K562 (cell line): ENCODE results near the gene F13A1. TPM values are rescaled to one million over a fixed set of nuclear protein-coding genes. Genes with fewer than 3 reads are reported as not detected.

ENCODE experiments used
- ATAC-seq: fragments of 200-7000 bp; cut with Tn5 transposase; 3 replicates; pipeline ENCODE4 v1.9.1; 2020; ENCODE audit warnings: moderate library complexity
- BruUV-seq: library from RNA; stranded (reverse); fragments of 400-500 nt; replicated peaks from 2 replicates; lab custom pipeline; 2021; lab: Mats Ljungman, UMichigan
- CTCF ChIA-PET: fragments of 300-600 bp; formaldehyde crosslinking; extraction: SDS; loops from one replicate; lab custom pipeline; 2021; ENCODE audit warnings: low intra/inter-chr PET ratio; lab: Yijun Ruan, JAX
- POLR2A ChIA-PET: fragments of 300-600, 350-650 bp; sonication (Branson Sonifier 250); formaldehyde crosslinking; extraction: SDS; loops from one replicate; lab custom pipeline; 2021; ENCODE audit warnings: antibody characterized with exemption, inconsistent platforms; lab: Yijun Ruan, JAX
- DNase-seq, 4 experiments: peaks; one replicate each; pipeline versions ENCODE4 v3.0.0 to v3.0.0-alpha.2; 2011 to 2018; ENCODE audit warnings: low spot score in 3 of 4, mixed read lengths in 3 of 4; ENCODE audit errors: extremely low read depth in 1 of 4
- FAIRE-seq: peaks from 2 replicates; lab custom pipeline; 2011; peaks lifted over from hg19 to GRCh38; lab: Jason Lieb, UNC
- H2AFZ ChIP-seq: 2 replicates; pipeline ENCODE4 v1.6.0; 2011; ENCODE audit warnings: low read depth, low read length, control low read depth, inconsistent platforms
- H3K27ac ChIP-seq: fragments of 200-600 bp; 3 replicates; pipeline ENCODE4 v1.8.0; 2011; ENCODE audit warnings: low read depth, mild to moderate bottlenecking, control low read depth, inconsistent platforms, low read length, moderate library complexity, mixed read lengths; ENCODE audit errors: extremely low read depth
- H3K27me3 ChIP-seq, 2 experiments: fragments of 300-600 bp in 1 of 2; 2 replicates in 1 of 2; 3 replicates in 1 of 2; pipeline versions ENCODE4 v1.6.0 to v1.8.0; 2011; ENCODE audit warnings: inconsistent platforms in 2 of 2, low read length in 2 of 2, mild to moderate bottlenecking in 1 of 2, mixed read lengths in 1 of 2, moderate library complexity in 1 of 2; ENCODE audit not compliant: control insufficient read depth in 2 of 2, insufficient read depth in 2 of 2
- H3K36me3 ChIP-seq: fragments of 300-600 bp; 3 replicates; pipeline ENCODE4 v1.8.0; 2011; ENCODE audit warnings: mild to moderate bottlenecking, low read length, inconsistent platforms; ENCODE audit not compliant: control insufficient read depth, insufficient read depth
- H3K4me1 ChIP-seq, 2 experiments: fragments of 200-600 bp in 1 of 2; replicated peaks in 1 of 2; 2 replicates in 1 of 2; 3 replicates in 1 of 2; pipeline versions ENCODE4 v1.5.1 to v1.8.0; 2011; ENCODE audit warnings: inconsistent platforms in 2 of 2, low read length in 2 of 2, mild to moderate bottlenecking in 1 of 2, mixed read lengths in 1 of 2, moderate library complexity in 1 of 2; ENCODE audit not compliant: control insufficient read depth in 2 of 2, insufficient read depth in 2 of 2
- H3K4me2 ChIP-seq: 2 replicates; pipeline ENCODE4 v1.6.1; 2011; ENCODE audit warnings: low read length, control low read depth, inconsistent platforms, mixed read lengths; ENCODE audit not compliant: insufficient read depth
- H3K4me3 ChIP-seq: fragments of 200-600 bp; sonication (generic), shearing (Covaris generic); 2 replicates; pipeline ENCODE4 v1.5.1; 2016; ENCODE audit warnings: control low read depth, inconsistent platforms
- H3K79me2 ChIP-seq: fragments of 200-600 bp; 3 replicates; pipeline ENCODE4 v1.8.0; 2011; ENCODE audit warnings: low read length, inconsistent platforms; ENCODE audit not compliant: control insufficient read depth, insufficient read depth
- H3K9ac ChIP-seq, 2 experiments: 2 replicates each; pipeline versions ENCODE4 v1.6.0 to v1.6.1; 2011; ENCODE audit warnings: low read depth in 2 of 2, low read length in 2 of 2, control low read depth in 1 of 2, inconsistent platforms in 1 of 2, mild to moderate bottlenecking in 1 of 2, mixed read lengths in 1 of 2; ENCODE audit not compliant: insufficient read depth in 1 of 2
- H3K9me1 ChIP-seq: one replicate; pipeline ENCODE4 v1.6.0; 2011; ENCODE audit warnings: inconsistent platforms, mild to moderate bottlenecking, low read length, moderate library complexity; ENCODE audit not compliant: control insufficient read depth, insufficient read depth
- H3K9me3 ChIP-seq: replicated peaks from 2 replicates; pipeline ENCODE4 v1.5.1; 2011; ENCODE audit warnings: low read depth, low read length, inconsistent platforms; ENCODE audit not compliant: control insufficient read depth, insufficient read depth
- H4K20me1 ChIP-seq: replicated peaks from 2 replicates; pipeline ENCODE4 v1.6.1; 2011; ENCODE audit warnings: low read length, inconsistent platforms, mixed read lengths; ENCODE audit not compliant: control insufficient read depth, insufficient read depth
- MYBL2 ChIP-seq, 2 experiments: fragments of 450-650 bp in 1 of 2; sonication (generic) in 1 of 2; formaldehyde crosslinking in 1 of 2; IDR thresholded peaks; 2 replicates each; pipeline versions ENCODE4 v1.6.1 to v1.8.1; 2017 to 2022; ENCODE audit warnings: borderline replicate concordance in 1 of 2, inconsistent platforms in 1 of 2, low read depth in 1 of 2, mild to moderate bottlenecking in 1 of 2, missing genetic modification reagents in 1 of 2, moderate library complexity in 1 of 2
- NFIC ChIP-seq: fragments of 450-650 bp; IDR thresholded peaks from 2 replicates; pipeline ENCODE4 v1.6.1; 2017; ENCODE audit warnings: mild to moderate bottlenecking, inconsistent platforms
- ZC3H8 ChIP-seq: fragments of 450-650 bp; IDR thresholded peaks from 2 replicates; pipeline ENCODE4 v1.6.1; 2017
- WGBS: fragments of 100-300 bp; shearing (Covaris generic); methylation state at CpG from one replicate; pipeline ENCODE4 v1.1.6; 2016; ENCODE audit warnings: low coverage, mixed read lengths; ENCODE audit not compliant: insufficient coverage; ENCODE audit errors: missing lambda C conversion rate; 5-methylcytosine and 5-hydroxymethylcytosine counted together
- in situ Hi-C: fragments of 300-500 bp; cut with MboI; formaldehyde crosslinking; loops from 4 replicates; pipeline ENCODE4 v1.15.0; 2018; ENCODE audit warnings: inconsistent platforms, mixed read lengths
- intact Hi-C: fragments of 100-400 bp; cut with micrococcal nuclease; formaldehyde crosslinking; loops from 2 replicates; pipeline ENCODE4 v1.14.2; 2022
- polyA plus RNA-seq, 8 experiments: library from polyadenylated mRNA; depleted of rRNA in 4 of 8; stranded (reverse) in 5 of 8; unstranded in 3 of 8; fragments of >200 nt; fragmentation: Nextera tagmentation in 2 of 8; fragmentation: Illumina TruSeq in 1 of 8; extraction: Ambion mirVana in 2 of 8; extraction: Trizol in 1 of 8; gene quantifications; 2 replicates each; pipeline versions ENCODE4 v1.2.1 to v1.2.3, GENCODE V29; 2011 to 2014; ENCODE audit warnings: inconsistent platforms in 1 of 8, missing spikeins in 1 of 8
- total RNA-seq, 7 experiments: library from RNA; depleted of rRNA in 6 of 7; stranded (reverse); fragments of >200 nt in 6 of 7; fragmentation: Illumina TruSeq in 2 of 7; extraction: Trizol in 2 of 7; gene quantifications; 2 replicates each; pipeline versions ENCODE4 v1.2.1 to v1.2.3, GENCODE V29; 2011 to 2021; ENCODE audit warnings: low replicate concordance in 1 of 7

F13A1 gene
- total and polyA plus RNA-seq, 9 of the 15 experiments (the other 6 are each of a cell fraction or from before 2014, with no cell fraction given) = 0.33 TPM; not detected in 8

DNA sequence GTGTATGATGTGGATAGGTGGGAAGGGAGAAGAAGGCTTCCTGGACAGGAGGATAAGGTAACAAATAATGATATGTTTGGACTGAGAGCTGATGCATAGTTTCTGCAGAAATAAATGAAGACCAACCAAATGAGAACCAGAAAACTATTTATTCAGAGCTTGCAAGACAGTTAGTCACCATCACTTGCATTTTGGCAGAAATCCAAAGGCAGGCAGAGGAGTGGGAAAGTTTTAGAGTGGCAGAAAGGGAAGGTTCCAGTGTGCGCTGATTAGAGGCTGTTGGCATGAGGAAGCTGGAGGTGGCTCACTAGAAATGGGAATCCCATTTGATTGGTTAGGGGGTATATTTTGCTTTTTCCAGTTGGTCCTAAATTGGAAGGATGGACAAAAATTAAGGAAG lies 13.0 kb upstream of the F13A1 start:
- FAIRE-seq = no peak
- no peaks in the 10 kb centered on the region for H3K36me3 ChIP-seq
- CTCF ChIA-PET = no interaction called here
- ATAC-seq = no peak
- in situ Hi-C loops (no loop called here), intact Hi-C loops (no loop called here)
- no peak for DNase-seq
- H3K9me1 ChIP-seq = no peaks in the 10 kb centered on the region
- 7% methylated on average over 1 of the region's 1 CpG for WGBS
- no peaks in the 10 kb centered on the region for H3K79me2 ChIP-seq
- POLR2A ChIA-PET = no interaction called here
- H2AFZ ChIP-seq = no peak overlapping the region
- TF ChIP-seq ZC3H8 (no peak), NFIC (peak; percentile 61)
- BruUV-seq = no TSS peak
- H3K9me3 ChIP-seq = no peaks in the 10 kb centered on the region
- H3K9ac ChIP-seq = no peak overlapping the region
- no peaks in the 10 kb centered on the region for H4K20me1 ChIP-seq
- no peak overlapping the region for H3K4me2 ChIP-seq
- H3K27ac ChIP-seq = no peak overlapping the region
- no peak overlapping the region for H3K4me3 ChIP-seq
- no peaks in the 10 kb centered on the region for H3K4me1 ChIP-seq
- H3K27me3 ChIP-seq = 0 out of 5 replicates have a peak, but pooled peaks cover 0 to 4% of the 10 kb centered on the region in 2 experiments

DNA sequence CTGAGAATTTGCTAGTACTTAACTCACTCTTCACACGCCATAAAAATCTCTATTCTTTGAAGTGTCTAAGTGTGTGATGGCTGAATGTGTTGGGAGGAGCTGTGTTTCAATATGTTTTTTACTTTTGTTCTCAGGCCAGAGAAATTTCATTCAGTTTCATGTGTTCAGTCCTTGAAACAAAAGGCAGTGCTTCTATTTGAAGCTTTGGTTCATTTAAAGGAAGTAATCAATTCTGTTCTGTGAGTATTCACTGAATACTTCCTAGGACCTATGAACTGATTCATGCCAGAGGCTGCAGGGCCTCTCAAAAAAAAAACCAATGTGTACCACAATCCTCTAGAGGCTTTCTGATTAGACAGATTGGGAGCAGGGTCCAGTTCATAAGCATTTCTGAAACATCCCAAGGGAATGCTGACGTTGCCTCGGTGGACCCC lies 12.4 kb upstream of the F13A1 start:
- intact Hi-C loops = no loop called here
- no peak for FAIRE-seq
- no peaks in the 10 kb centered on the region for H3K4me1 ChIP-seq
- no peak overlapping the region for H3K4me2 ChIP-seq
- H3K4me3 ChIP-seq = no peak overlapping the region
- H4K20me1 ChIP-seq = no peaks in the 10 kb centered on the region
- in situ Hi-C loops = no loop called here
- 0% methylated on average over 3 of the region's 3 CpGs for whole genome bisulfite sequencing
- CTCF ChIA-PET = no interaction called here
- 0 out of 5 replicates have a peak, but pooled peaks cover 0 to 4% of the 10 kb centered on the region in 2 experiments for H3K27me3 ChIP-seq
- ATAC-seq = no peak
- no peak for DNase-seq
- BruUV-seq = no TSS peak
- H3K36me3 ChIP-seq = no peaks in the 10 kb centered on the region
- POLR2A ChIA-PET = no interaction called here
- no peaks in the 10 kb centered on the region for H3K79me2 ChIP-seq
- H3K9me3 ChIP-seq = no peaks in the 10 kb centered on the region
- H3K9ac ChIP-seq = no peak overlapping the region
- no peak overlapping the region for H2AFZ ChIP-seq
- H3K27ac ChIP-seq = no peak overlapping the region
- no peaks in the 10 kb centered on the region for H3K9me1 ChIP-seq
- TF ChIP-seq MYBL2 (IDR thresholded peaks at IDR 0.05; ENCODE audit: low read depth) = no peak
- TF ChIP-seq MYBL2 (CRISPR knock-in tag; IDR thresholded peaks at IDR 0.05; ENCODE audit: borderline replicate concordance) = no peak
